ENCODE data around the gene SORCS2.

- TF ChIP-seq CTCF (conservative IDR thresholded peaks at IDR 0.05; ENCODE audit: low read depth, low read length) = no peak
- TF ChIP-seq RAD21 (IDR thresholded peaks at IDR 0.05; ENCODE audit: low read length) = no peak
- TF ChIP-seq CEBPB (IDR thresholded peaks at IDR 0.05; ENCODE audit: low read depth, low read length) = no peak
- TF ChIP-seq RFX5 (IDR thresholded peaks at IDR 0.05; ENCODE audit: low read depth, low read length) = no peak
- TF ChIP-seq CHD1 (IDR thresholded peaks at IDR 0.05; ENCODE audit: low read depth, low read length) = no peak
- no peak for TF ChIP-seq POLR2A (IDR thresholded peaks at IDR 0.05; ENCODE audit: low read depth, low read length)
- TF ChIP-seq MXI1 (IDR thresholded peaks at IDR 0.05; ENCODE audit: borderline replicate concordance, low read depth, low read length) = no peak
Observed at GRCh38 chr4:7436256-7436655, 243.9 kb downstream of the SORCS2 start.
